SH-SY5Y (cell line): Measurements from ENCODE around the gene B3GALT5.

Experiments used
- GATA2 ChIP-seq: IDR thresholded peaks from 2 replicates; pipeline ENCODE4 v1.6.1; 2011; ENCODE audit warnings: mild to moderate bottlenecking, low read depth, low read length
- GATA3 ChIP-seq: IDR thresholded peaks from 2 replicates; pipeline ENCODE4 v1.6.1; 2011; ENCODE audit warnings: low read depth, mild to moderate bottlenecking, low read length, moderate library complexity

DNA sequence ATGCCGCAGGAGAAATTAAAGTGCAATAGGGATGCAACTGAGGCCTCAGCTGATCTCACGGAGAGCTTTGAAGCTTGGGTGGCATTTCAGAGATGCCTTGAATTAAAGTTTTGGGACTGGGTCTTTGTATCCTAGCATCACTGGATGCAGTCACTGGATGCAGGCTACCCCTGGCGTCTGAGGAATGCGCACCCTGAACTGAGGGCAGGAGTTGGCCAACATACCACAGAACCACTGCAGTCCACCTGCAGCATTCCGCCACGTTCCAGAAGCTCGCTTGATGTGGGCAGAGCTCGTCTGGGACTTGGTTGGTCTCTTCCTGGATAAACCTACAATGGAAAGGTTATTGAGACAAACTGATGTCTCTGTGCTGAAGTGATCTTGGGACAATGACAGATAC, 98.1 kb downstream of the B3GALT5 start:
- TF ChIP-seq GATA3, result no peak
- TF ChIP-seq GATA2, result no peak
